ENCODE measurements around the gene GPRIN1. TPM values are rescaled to one million over a fixed set of nuclear protein-coding genes. Genes with fewer than 3 reads are reported as not detected.

The GPRIN1 gene
- total and polyA plus RNA-seq, 2 donors (not counting 1 experiment from before 2014, with no cell fraction given) = 1.9 to 6.3 TPM

GRCh38 chr5:176639208-176639607 is 29.3 kb upstream of the GPRIN1 start:
- no peak overlapping the region for H3K4me2 ChIP-seq (ENCODE audit: extremely low read depth, insufficient read depth, low read length)
- no peaks in the 10 kb centered on the region for H3K36me3 ChIP-seq (ENCODE audit: control insufficient read depth, insufficient read depth, low read length)
- peaks cover 15% of the 10 kb centered on the region for H3K27me3 ChIP-seq (ENCODE audit: control insufficient read depth, insufficient read depth, low read length)
- no peak overlapping the region for H3K27ac ChIP-seq (ENCODE audit: insufficient read depth, low read length)
- TF ChIP-seq EZH2 (IDR thresholded peaks at IDR 0.05; ENCODE audit: low read length, missing control alignments) (no peak), CTCF (conservative IDR thresholded peaks at IDR 0.05 in 1 of 2, IDR thresholded peaks at IDR 0.05 in 1 of 2; ENCODE audit: low read depth in 1 of 2, low read length in 2 of 2) (no peak)
- no peak overlapping the region for H2AFZ ChIP-seq (ENCODE audit: low read length)
- H3K4me1 ChIP-seq (ENCODE audit: control insufficient read depth, extremely low read depth, insufficient read depth, low read length) = no peaks in the 10 kb centered on the region
- no peak overlapping the region for H3K9ac ChIP-seq (ENCODE audit: insufficient read depth, low read length)
- H4K20me1 ChIP-seq (ENCODE audit: control insufficient read depth, extremely low read depth, insufficient read depth, low read length) = no peaks in the 10 kb centered on the region
- H3K79me2 ChIP-seq (ENCODE audit: control insufficient read depth, insufficient read depth, low read length) = no peaks in the 10 kb centered on the region
- H3K9me3 ChIP-seq (ENCODE audit: control insufficient read depth, insufficient read depth, low read depth, low read length) = no peaks in the 10 kb centered on the region
- no peak for DNase-seq (ENCODE audit: low read depth in 2 of 2)
- no peak overlapping the region for H3K4me3 ChIP-seq (replicated peaks in 1 of 4; ENCODE audit: control extremely low read depth in 1 of 4, insufficient read depth in 1 of 4, low read depth in 3 of 4, low read length in 4 of 4)

- Histone ChIP-seq H3K4me1 (ENCODE audit: control insufficient read depth, extremely low read depth, insufficient read depth, low read length) (no peaks in the 10 kb centered on the region), H3K36me3 (ENCODE audit: control insufficient read depth, insufficient read depth, low read length) (no peaks in the 10 kb centered on the region), H3K9me3 (ENCODE audit: control insufficient read depth, insufficient read depth, low read depth, low read length) (no peaks in the 10 kb centered on the region), H4K20me1 (ENCODE audit: control insufficient read depth, extremely low read depth, insufficient read depth, low read length) (no peaks in the 10 kb centered on the region), H3K79me2 (ENCODE audit: control insufficient read depth, insufficient read depth, low read length) (no peaks in the 10 kb centered on the region), H2AFZ (ENCODE audit: low read length) (no peak overlapping the region), H3K4me3 (replicated peaks in 1 of 4; ENCODE audit: control extremely low read depth in 1 of 4, insufficient read depth in 1 of 4, low read depth in 3 of 4, low read length in 4 of 4) (no peak overlapping the region), H3K9ac (ENCODE audit: insufficient read depth, low read length) (no peak overlapping the region), H3K4me2 (ENCODE audit: extremely low read depth, insufficient read depth, low read length) (no peak overlapping the region), H3K27me3 (ENCODE audit: control insufficient read depth, insufficient read depth, low read length) (peaks cover 23% of the 10 kb centered on the region), H3K27ac (ENCODE audit: insufficient read depth, low read length) (no peak overlapping the region)
- no peak for DNase-seq (ENCODE audit: low read depth in 2 of 2)
- TF ChIP-seq CTCF (conservative IDR thresholded peaks at IDR 0.05 in 1 of 2, IDR thresholded peaks at IDR 0.05 in 1 of 2; ENCODE audit: low read depth in 1 of 2, low read length in 2 of 2) (no peak), EZH2 (IDR thresholded peaks at IDR 0.05; ENCODE audit: low read length, missing control alignments) (no peak)
Observed at GRCh38 chr5:176638437-176638836, 28.5 kb upstream of the GPRIN1 start.

DNA sequence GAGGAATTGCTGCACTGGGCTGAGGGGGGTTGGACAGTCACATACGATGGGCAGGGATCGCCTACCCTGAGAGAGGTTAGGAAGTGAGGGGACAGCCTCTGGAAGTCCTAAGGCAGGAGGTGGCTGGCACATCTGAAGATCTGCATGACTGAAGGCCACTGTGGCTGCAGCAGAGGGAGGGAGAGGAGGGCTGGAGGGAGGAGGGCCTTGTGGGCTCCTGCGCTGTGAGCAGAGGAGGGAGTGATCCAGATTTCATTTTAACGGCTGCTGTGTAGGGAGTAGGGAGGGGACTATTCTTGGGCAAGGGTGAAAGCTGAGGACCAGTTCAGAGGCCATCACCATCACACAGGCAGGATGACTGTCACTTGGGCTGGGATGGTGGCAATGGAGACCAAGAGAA is 27.6 kb upstream of the GPRIN1 start:
- Histone ChIP-seq H3K27me3 (ENCODE audit: control insufficient read depth, insufficient read depth, low read length) (peaks cover 28% of the 10 kb centered on the region), H3K79me2 (ENCODE audit: control insufficient read depth, insufficient read depth, low read length) (no peaks in the 10 kb centered on the region), H4K20me1 (ENCODE audit: control insufficient read depth, extremely low read depth, insufficient read depth, low read length) (no peaks in the 10 kb centered on the region), H3K36me3 (ENCODE audit: control insufficient read depth, insufficient read depth, low read length) (no peaks in the 10 kb centered on the region), H2AFZ (ENCODE audit: low read length) (no peak overlapping the region), H3K4me2 (ENCODE audit: extremely low read depth, insufficient read depth, low read length) (no peak overlapping the region), H3K4me3 (replicated peaks in 1 of 4; ENCODE audit: control extremely low read depth in 1 of 4, insufficient read depth in 1 of 4, low read depth in 3 of 4, low read length in 4 of 4) (no peak overlapping the region), H3K9me3 (ENCODE audit: control insufficient read depth, insufficient read depth, low read depth, low read length) (no peaks in the 10 kb centered on the region), H3K27ac (ENCODE audit: insufficient read depth, low read length) (no peak overlapping the region), H3K9ac (ENCODE audit: insufficient read depth, low read length) (no peak overlapping the region), H3K4me1 (ENCODE audit: control insufficient read depth, extremely low read depth, insufficient read depth, low read length) (no peaks in the 10 kb centered on the region)
- TF ChIP-seq EZH2 (IDR thresholded peaks at IDR 0.05; ENCODE audit: low read length, missing control alignments) (no peak), CTCF (conservative IDR thresholded peaks at IDR 0.05 in 1 of 2, IDR thresholded peaks at IDR 0.05 in 1 of 2; ENCODE audit: low read depth in 1 of 2, low read length in 2 of 2) (no peak)
- no peak for DNase-seq (ENCODE audit: low read depth in 2 of 2)

All from fibroblast of lung (primary cell).